Endodermal cell (in vitro differentiated cells): ENCODE results near the gene CABP7. TPM values are rescaled to one million over a fixed set of nuclear protein-coding genes. Genes with fewer than 3 reads are reported as not detected.
"Not testable (repeated sequence)": the region's sequence is repeated elsewhere in the genome, so short reads cannot be mapped to it uniquely, and the experiment has no call there.

ENCODE experiments used
- DNase-seq: peaks from one replicate; pipeline ENCODE4 v3.0.0-alpha.2; 2017
- H3K27ac ChIP-seq: 2 replicates; pipeline ENCODE4 v1.5.1; 2013; ENCODE audit warnings: mild to moderate bottlenecking, low read depth, low read length, moderate library complexity
- H3K27me3 ChIP-seq: 2 replicates; pipeline ENCODE4 v1.6.1; 2013; ENCODE audit warnings: mild to moderate bottlenecking, low read length, moderate library complexity; ENCODE audit not compliant: insufficient read depth, control insufficient read depth, poor library complexity, severe bottlenecking
- H3K36me3 ChIP-seq: 2 replicates; pipeline ENCODE4 v1.7.0; 2013; ENCODE audit warnings: mild to moderate bottlenecking, low read length, moderate library complexity; ENCODE audit not compliant: control insufficient read depth, insufficient read depth
- H3K4me1 ChIP-seq: one replicate; pipeline ENCODE4 v1.7.0; 2013; ENCODE audit warnings: low read length; ENCODE audit not compliant: control insufficient read depth, insufficient read depth
- H3K4me3 ChIP-seq: 2 replicates; pipeline ENCODE4 v1.5.1; 2013; ENCODE audit warnings: mild to moderate bottlenecking, low read length, moderate library complexity
- H3K9ac ChIP-seq: 2 replicates; pipeline ENCODE4 v1.6.1; 2013; ENCODE audit warnings: mild to moderate bottlenecking, low read length, moderate library complexity; ENCODE audit not compliant: poor library complexity, severe bottlenecking; ENCODE audit errors: extremely low read depth
- H3K9me3 ChIP-seq: 2 replicates; pipeline ENCODE4 v1.6.1; 2013; ENCODE audit warnings: mild to moderate bottlenecking, low read length, moderate library complexity; ENCODE audit not compliant: control insufficient read depth
- H3K27ac Mint-ChIP-seq: 2 replicates; pipeline ENCODE4 v1.8.0; 2020; ENCODE audit warnings: mixed read lengths
- H3K27me3 Mint-ChIP-seq: 2 replicates; pipeline ENCODE4 v1.8.0; 2021; ENCODE audit warnings: mild to moderate bottlenecking, mixed read lengths; ENCODE audit not compliant: insufficient read depth
- H3K36me3 Mint-ChIP-seq: 2 replicates; pipeline ENCODE4 v1.8.0; 2020; ENCODE audit warnings: low read depth, mixed read lengths
- H3K4me1 Mint-ChIP-seq: 2 replicates; pipeline ENCODE4 v1.8.0; 2020; ENCODE audit warnings: mixed read lengths
- H3K4me3 Mint-ChIP-seq: 2 replicates; pipeline ENCODE4 v1.8.0; 2020; ENCODE audit warnings: mild to moderate bottlenecking, moderate library complexity, mixed read lengths
- H3K9me3 Mint-ChIP-seq: 2 replicates; pipeline ENCODE4 v1.8.0; 2020; ENCODE audit warnings: mild to moderate bottlenecking, mixed read lengths
- CTCF ChIP-seq: fragments of 200-600 bp; sonication (generic); conservative IDR thresholded peaks from 2 replicates; pipeline ENCODE4 v1.5.0; 2021; ENCODE audit warnings: antibody characterized with exemption, mild to moderate bottlenecking
- WGBS, 2 experiments: methylation state at CpG; one replicate each; pipeline versions ENCODE4 v1.1.5 to v1.1.7; 2013; ENCODE audit warnings: missing lambda C conversion rate in 2 of 2, mixed read lengths in 1 of 2; ENCODE audit not compliant: insufficient coverage in 1 of 2, insufficient read length in 1 of 2; 5-methylcytosine and 5-hydroxymethylcytosine counted together
- total RNA-seq, 2 donors: library from RNA; stranded (reverse); fragmentation: NEBNext Ultra II Directional in 1 of 2; extraction: Animal tissue kit (Norgen Biotek cat#: 25700) in 1 of 2; gene quantifications; 2 replicates in 1 of 2; 3 replicates in 1 of 2; pipeline ENCODE4 v1.2.1, GENCODE V29; 2021

CABP7 gene
- total RNA-seq, 2 donors from 2014 or later = 0.26 TPM; not detected in 1

DNA sequence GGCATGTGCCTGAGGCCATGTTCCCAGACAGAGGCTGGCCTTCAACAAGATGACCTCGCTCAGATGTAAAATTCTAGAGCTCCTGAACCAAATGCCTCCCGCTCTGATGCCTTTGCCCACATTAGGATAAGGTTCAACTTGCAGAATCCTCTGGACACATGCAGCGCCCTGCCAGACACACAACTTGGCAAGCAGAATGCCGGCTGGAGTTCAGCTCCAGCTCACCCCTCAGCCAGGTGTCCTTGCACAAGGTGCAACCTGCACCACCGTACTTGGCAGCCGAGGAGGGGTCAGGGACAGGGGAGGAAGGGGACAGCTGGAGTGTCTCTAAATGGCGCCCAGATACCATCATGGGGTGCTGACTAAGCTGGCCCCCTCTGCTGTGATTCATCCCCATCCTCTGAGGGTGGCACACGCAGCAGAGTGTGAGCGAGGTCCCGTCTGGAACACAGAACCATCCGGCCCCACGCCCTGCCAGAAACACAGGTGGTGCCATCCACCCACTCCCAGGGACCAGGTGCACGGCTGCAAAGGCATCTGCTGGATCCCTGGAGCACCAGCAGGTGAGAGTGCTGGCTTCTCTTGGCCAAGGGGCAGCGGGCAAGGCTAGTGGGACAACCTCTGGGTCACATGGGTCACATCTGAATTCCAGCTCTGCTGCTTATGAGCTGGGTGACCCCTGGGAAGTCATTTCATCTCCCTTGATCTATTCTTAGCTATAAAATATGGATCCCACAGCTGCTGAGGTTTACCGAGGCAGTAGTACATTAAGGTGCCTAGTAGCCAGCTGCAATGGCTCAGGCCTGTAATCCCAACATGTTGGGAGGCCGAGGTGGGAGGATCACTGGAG, 34.2 kb downstream of the CABP7 start:
- Mint-ChIP-seq H3K27ac (no peak overlapping the region), H3K4me1 (no peaks in the 10 kb centered on the region), H3K4me3 (no peak overlapping the region), H3K27me3 (no peaks in the 10 kb centered on the region), H3K36me3 (peaks cover 3% of the 10 kb centered on the region), H3K9me3 (no peaks in the 10 kb centered on the region)
- no peak overlapping the region for H3K9ac ChIP-seq
- no peak for TF ChIP-seq CTCF
- no peaks in the 10 kb centered on the region for H3K36me3 ChIP-seq
- no peaks in the 10 kb centered on the region for H3K9me3 ChIP-seq
- H3K4me3 ChIP-seq = no peak overlapping the region
- no peak overlapping the region for H3K27ac ChIP-seq
- DNase-seq = no peak
- 88% methylated on average over 16 of the region's 16 CpGs for WGBS, 2 experiments
- H3K27me3 ChIP-seq = no peaks in the 10 kb centered on the region
- no peaks in the 10 kb centered on the region for H3K4me1 ChIP-seq

- H3K27me3 ChIP-seq, H3K4me3 ChIP-seq, DNase-seq, H3K9me3 Mint-ChIP-seq, H3K27me3 Mint-ChIP-seq, H3K27ac Mint-ChIP-seq, H3K4me1 Mint-ChIP-seq, H3K9me3 ChIP-seq, H3K27ac ChIP-seq, H3K36me3 ChIP-seq, H3K9ac ChIP-seq, H3K4me1 ChIP-seq, H3K4me3 Mint-ChIP-seq, H3K36me3 Mint-ChIP-seq: not testable (repeated sequence)
- WGBS, 2 experiments = 93 to 95% methylated on average over 6 to 11 of the region's 11 CpGs
Measured at GRCh38 chr22:29754658-29755395, 35.0 kb downstream of the CABP7 start.

DNA sequence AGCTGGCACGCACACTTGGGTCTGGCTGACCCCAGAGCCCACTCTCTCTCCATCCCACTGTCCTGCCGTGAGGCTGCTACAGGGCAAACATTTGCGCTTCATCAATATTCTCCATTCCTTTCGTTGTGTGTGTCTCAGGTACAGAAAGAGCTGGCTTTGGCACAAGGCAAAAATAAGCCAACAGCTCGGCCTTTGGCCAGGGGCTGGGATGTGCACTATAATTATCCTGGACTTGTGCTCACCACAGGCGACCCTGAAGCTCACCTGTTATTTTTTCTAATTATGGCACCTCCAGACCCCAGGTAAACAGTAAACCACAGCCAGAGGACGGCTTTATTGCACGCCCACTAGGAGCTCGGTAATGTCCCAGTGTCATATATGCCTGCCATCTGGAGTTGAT, 36.1 kb downstream of the CABP7 start:
- Mint-ChIP-seq H3K27me3 (no peaks in the 10 kb centered on the region), H3K36me3 (peaks cover 3% of the 10 kb centered on the region), H3K4me3 (no peak overlapping the region), H3K4me1 (no peaks in the 10 kb centered on the region), H3K27ac (no peak overlapping the region), H3K9me3 (no peaks in the 10 kb centered on the region)
- no peak overlapping the region for H3K27ac ChIP-seq
- TF ChIP-seq CTCF = no peak
- no peak overlapping the region for H3K4me3 ChIP-seq
- H3K9ac ChIP-seq = no peak overlapping the region
- no peaks in the 10 kb centered on the region for H3K36me3 ChIP-seq
- no peak for DNase-seq
- no peaks in the 10 kb centered on the region for H3K4me1 ChIP-seq
- H3K27me3 ChIP-seq = no peaks in the 10 kb centered on the region
- H3K9me3 ChIP-seq = no peaks in the 10 kb centered on the region
- WGBS, 2 experiments = 86 to 88% methylated on average over 8 to 9 of the region's 9 CpGs
